GM19455 (cell line): ENCODE results near the gene TNFRSF8.
A peak's percentile ranks its signal among the peaks of the same experiment; 100 is the strongest.

Source experiments
- ATAC-seq: cut with Tn5 transposase; IDR thresholded peaks from one replicate; pipeline ENCODE4 v1.9.1; 2021; ENCODE audit not compliant: unreplicated experiment

Gene TNFRSF8

GRCh38 chr1:12153181-12153785 lies 90.2 kb downstream of the TNFRSF8 start:
- ATAC-seq, result no peak

GRCh38 chr1:12155328-12155727 lies 92.2 kb downstream of the TNFRSF8 start:
- no peak for ATAC-seq

GRCh38 chr1:12157366-12158231 lies 94.5 kb downstream of the TNFRSF8 start:
- no peak for ATAC-seq

GRCh38 chr1:12158357-12159092 lies 95.4 kb downstream of the TNFRSF8 start:
- ATAC-seq, result no peak

GRCh38 chr1:12159816-12160215 lies 96.7 kb downstream of the TNFRSF8 start:
- ATAC-seq, result no peak

- ATAC-seq, result no peak
These were observed 98.2 kb downstream of the TNFRSF8 start for GRCh38 chr1:12161324-12161661.

- peak; percentile 79 for ATAC-seq
These were observed 98.8 kb downstream of the TNFRSF8 start for GRCh38 chr1:12161662-12162458.

- no peak for ATAC-seq
These were observed 99.5 kb downstream of the TNFRSF8 start for GRCh38 chr1:12162459-12163137.

- no peak for ATAC-seq
These were observed 100.1 kb downstream of the TNFRSF8 start for GRCh38 chr1:12163210-12163609.

- ATAC-seq, result no peak
These were observed 101.1 kb downstream of the TNFRSF8 start for GRCh38 chr1:12164210-12164609.

GRCh38 chr1:12165342-12165741 lies 102.2 kb downstream of the TNFRSF8 start:
- no peak for ATAC-seq

GRCh38 chr1:12166834-12167492 lies 103.9 kb downstream of the TNFRSF8 start, which contains the start of gene TNFRSF1B:
TNFRSF1B (plus strand) TSS chr1:12166991; CDS start chr1:12167092, 101 bp downstream.
- peak; percentile 48 for ATAC-seq

GRCh38 chr1:12167493-12168429 lies 104.7 kb downstream of the TNFRSF8 start:
- peak; percentile 16 for ATAC-seq

- no peak for ATAC-seq
These were observed 105.5 kb downstream of the TNFRSF8 start for GRCh38 chr1:12168451-12169160.

- no peak for ATAC-seq
These were observed 106.5 kb downstream of the TNFRSF8 start for GRCh38 chr1:12169442-12170135.

GRCh38 chr1:12170263-12170671 lies 107.2 kb downstream of the TNFRSF8 start:
- no peak for ATAC-seq

GRCh38 chr1:12171206-12172041 lies 108.3 kb downstream of the TNFRSF8 start:
- ATAC-seq, result no peak
